Retina (tissue), 1 donor: ENCODE measurements around the gene PSMB9.
"Not testable (repeated sequence)": the region's sequence is repeated elsewhere in the genome, so short reads cannot be mapped to it uniquely, and the experiment has no call there.

Source experiments
- DNase-seq: peaks from one replicate; pipeline ENCODE4 v3.0.0-alpha.2; 2016

PSMB9 gene

DNA sequence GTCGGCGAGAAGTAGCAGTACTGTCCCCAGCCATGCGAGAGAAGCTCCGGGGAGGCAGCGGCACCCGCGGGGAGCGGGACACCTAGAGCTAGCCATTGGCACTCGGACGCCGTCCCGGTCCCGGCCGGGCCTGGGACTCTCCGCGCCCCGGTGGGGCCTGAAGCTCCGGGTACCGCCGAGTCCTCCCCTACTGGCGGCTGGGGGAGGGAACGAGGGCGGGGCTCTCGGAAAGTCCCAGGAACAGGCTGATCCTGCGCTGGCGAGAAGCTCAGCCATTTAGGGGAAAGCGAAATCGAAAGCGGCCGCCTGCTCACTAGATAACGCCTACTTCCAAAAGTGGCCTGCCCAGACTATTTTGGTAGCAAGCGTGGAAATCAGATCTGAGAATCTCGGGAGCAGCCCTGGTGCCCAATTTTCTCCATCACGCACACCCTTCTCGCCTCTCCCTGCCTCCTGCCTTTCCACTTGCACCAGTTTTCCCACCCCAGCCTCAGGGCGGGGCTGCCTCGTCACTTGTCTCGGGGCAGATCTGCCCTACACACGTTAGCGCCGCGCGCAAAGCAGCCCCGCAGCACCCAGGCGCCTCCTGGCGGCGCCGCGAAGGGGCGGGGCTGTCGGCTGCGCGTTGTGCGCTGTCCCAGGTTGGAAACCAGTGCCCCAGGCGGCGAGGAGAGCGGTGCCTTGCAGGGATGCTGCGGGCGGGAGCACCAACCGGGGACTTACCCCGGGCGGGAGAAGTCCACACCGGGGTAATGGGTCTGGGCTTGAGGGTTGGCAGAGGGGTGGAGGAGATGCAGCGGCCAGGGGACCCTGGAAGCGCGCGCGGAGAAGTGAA is at the start of gene PSMB9, which contains the start of gene TAP1:
PSMB9 (plus strand) TSS at position 652 of the 835 bp plus-strand sequence; CDS start at position 690, 38 bp downstream.
TAP1 (minus strand) TSS at position 164 of the 835 bp plus-strand sequence; CDS start at position 96, 68 bp downstream.
- peak; percentile 95 for DNase-seq

DNA sequence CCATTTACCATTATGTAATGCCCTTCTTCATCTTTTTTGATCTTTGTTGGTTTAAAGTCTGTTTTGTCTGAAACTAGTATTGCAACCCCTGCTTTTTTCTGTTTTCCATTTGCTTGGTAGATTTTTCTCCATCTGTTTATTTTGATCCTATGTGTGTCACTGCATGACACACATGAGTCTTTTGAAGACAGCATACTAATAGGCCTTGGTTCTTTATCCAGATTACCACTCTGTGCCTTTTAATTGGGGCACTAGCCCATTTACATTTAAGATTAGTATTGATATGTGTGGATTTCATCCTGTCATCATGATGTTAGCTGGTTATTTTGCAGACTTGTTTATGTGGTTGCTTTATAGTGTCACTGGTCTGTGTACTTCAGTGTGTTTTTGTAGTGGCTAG is 48.6 kb upstream of the PSMB9 start:
- not testable (repeated sequence) for DNase-seq

DNA sequence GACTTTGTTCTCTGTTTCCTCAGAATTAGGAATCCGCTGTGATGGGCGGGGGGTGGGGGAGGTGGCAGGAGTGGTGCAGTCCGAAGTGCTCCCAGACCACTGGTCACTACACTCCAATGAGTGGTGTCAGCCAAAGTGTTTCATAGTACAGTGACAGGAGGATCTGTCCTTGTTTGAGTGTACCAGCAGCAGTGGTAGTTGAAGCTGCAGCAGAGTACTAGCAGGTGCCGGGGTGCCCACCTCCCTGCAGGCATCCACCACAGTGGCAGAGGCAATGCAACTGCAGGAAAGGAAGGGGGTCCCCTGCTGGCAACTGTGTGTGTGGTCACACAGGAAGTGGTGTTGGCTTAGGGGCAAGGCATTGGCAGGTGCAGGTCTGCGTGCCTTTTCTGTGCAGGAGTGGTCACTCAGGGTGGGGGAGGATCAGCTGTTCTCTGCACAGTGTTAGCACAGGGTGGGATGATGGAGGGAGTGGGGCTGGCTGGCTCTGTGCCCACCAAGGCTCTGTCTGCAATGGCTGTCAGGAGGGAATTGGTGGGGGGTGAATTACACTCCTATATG is 46.9 kb upstream of the PSMB9 start:
- no peak for DNase-seq

DNA sequence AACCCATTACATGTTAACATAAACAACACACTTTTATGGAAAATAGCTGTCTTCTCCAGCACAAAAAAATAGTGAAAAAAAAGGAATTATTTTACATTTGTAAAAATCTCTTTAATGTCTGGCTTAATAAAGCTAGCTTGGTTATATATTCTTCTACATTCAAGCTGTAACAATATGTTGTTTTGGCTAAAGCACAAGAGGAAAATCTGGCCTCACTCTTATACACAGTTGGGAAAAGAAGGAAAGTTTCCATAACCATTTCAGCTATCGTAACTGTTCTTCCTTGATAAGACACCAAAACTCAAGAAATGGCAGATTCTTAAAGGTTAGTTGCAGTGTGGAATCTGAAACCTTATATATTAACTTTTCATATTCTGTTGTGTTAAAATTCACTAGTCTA is 44.8 kb upstream of the PSMB9 start:
- DNase-seq: no peak

DNA sequence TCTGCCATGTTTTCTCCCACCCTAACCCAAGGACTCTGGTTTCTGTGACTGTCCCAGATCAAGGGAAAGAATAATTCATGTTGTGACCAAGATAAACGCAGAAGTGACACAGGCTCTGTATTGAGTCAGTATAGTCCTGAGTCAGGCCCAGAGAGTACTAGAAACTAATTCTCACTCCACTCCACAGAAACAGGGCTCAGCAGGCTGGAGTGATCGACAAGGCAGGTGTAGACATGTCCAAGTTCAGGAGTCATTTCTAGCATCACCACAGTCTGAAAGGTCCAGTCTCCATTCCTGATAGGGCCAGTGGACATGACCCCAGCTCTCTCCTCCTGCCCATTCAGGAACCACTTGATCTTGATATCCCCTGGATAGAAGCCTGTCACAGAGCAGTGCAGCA is 39.8 kb upstream of the PSMB9 start:
- no peak for DNase-seq

DNA sequence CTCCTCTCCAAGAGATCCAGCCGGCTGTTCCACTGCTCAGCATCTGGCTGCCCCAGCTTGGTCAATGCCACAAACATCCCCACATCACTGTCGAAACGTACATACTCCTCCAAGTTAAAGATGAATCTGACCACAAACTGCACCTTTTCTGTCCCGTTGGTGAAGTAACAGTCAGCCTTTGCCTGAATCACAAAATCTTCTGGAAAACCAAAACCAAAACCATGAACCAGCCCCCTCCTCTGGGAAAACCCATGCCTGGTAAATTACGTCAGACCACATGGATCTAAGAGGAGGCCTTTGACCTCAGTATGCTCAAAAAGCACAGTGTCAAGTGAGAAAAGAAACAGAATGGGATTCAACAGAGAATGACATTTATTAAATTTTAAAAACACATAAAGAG is 38.9 kb upstream of the PSMB9 start:
- DNase-seq: no peak

DNA sequence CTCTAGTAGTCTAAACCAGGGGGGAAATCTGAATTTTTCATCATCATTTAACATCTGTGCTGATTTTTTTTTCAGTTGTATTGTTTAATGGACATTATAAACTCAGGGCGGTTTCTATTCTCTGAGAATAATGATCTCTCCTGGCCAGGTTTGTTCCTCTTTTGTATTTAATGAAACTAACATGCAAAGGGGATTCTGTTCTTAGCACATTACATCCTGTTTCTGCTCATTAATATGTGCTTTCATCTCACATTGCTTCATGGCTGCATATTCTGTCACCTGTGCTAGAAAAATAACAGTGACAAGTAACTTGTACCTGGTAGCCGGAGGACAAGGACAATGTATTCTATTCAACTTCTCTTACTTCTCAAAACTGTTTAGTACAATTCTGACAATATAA is 38.0 kb upstream of the PSMB9 start:
- no peak for DNase-seq

DNA sequence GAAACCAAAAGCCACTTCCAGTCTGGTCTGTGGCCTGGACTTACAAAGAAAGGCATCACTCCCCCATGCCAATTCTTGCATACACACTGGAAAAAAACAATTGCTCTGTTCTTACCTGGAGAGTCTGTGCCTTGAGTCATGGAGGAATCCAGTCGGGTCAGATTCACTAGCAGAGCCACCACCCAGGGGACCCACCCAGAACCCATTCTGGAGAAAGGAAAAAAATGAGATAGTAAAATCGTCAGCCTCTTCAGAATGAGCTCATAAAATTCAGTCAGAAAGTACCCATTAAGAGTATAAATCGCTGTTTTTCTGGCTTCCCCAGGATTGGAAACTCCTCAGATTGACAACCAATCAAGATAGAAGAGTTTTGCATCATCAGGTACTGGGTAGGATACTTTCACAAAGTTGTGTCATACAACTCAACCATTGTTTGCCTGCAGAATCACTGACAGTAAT is 37.2 kb upstream of the PSMB9 start, which contains the start of gene HLA-DOB:
HLA-DOB (minus strand) TSS at position 257 of the 459 bp plus-strand sequence; CDS start at position 206, 51 bp downstream.
- no peak for DNase-seq

DNA sequence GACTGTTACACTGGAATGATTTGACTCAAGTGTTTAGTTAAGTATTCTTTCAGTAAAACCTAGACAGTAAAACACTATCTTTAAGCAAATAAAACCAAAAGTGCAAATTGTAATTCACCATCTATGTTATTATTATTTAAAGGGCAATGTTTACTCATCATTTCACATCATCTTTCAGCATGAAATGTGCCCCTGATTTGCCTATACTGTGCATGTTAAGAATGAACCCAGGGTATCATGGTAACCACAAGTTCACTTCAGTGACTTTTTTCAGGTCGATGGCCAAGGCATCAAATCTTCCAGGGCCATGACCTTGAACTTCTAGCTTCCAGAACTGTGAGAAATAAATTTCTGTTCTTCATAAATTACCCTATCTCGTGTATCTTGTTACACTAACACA is 35.1 kb upstream of the PSMB9 start:
- DNase-seq: no peak

DNA sequence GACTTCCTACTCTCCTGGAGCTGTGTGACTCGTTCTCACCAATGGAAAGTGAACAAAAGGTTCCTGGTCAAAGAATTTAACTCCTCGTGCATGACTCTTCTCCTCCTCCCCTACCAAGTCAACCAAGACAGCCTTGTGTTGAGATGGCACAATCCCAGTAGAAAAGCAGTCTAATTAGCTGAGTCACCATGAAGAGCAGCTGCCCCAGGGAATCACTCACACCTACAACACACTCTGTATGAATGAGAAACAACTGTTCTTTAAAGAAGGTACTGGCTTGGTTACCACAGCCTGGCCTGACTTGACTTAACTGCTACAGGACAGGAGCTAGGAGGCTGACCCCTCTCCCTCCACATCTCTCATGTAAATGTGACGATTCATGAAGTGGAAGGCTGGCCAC is 34.3 kb upstream of the PSMB9 start:
- no peak for DNase-seq

DNA sequence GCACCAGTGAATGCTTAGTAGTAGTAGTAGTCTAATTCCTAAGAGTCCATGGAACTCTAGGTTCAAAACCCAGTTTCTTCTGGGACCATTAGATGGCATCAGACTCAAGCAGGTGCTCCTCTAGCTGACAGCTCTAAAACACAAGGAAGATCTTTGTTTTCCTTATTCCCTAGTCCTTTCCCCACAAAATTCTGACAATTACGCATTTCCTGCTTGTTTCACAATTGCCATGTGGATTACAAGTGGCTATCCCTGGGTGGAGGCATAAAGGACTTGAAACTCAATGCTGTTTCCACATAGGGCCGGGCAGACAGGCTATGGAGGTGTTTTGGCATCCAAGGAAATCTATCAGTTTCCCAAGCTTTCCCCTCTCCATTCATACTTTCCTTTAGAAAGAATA is 28.0 kb upstream of the PSMB9 start:
- DNase-seq: no peak

DNA sequence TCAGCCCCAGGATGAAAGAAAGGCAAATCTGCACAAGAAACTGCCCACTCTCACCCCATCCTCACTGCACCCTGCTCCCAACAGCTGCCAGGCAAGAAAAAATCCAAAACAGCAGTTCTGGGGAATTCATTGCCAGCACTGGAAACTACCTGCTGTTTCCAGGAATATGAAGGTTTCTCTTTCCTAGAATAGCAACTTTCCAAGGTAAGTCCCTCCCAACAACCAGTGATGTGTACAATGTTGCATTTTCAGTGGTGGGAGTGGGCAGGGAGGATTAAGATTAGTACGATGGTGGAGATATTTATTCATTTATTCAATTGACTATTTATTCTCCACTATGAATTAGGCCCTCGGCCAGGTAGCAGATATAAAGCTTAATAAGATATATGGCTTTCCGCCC is 27.0 kb upstream of the PSMB9 start:
- DNase-seq: no peak

DNA sequence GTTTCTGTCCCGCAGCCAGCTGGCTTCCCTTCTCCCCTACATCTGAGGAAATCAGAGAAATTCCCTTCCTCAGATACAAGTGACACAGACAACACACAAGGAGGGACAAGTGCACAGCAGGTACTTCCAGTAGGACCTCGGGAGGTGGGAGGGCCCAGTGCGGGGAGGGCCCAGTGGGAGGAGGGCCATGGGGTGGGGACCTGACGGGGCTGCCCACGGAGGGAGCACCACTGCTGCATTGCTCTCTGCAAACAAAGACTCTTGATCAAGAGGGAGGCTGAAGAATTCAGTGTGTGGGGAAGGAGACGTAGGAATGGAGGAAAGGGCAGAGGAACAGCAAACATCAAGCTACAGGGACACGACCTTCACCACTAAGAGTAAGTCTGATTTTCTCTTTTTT is 24.5 kb upstream of the PSMB9 start:
- no peak for DNase-seq

DNA sequence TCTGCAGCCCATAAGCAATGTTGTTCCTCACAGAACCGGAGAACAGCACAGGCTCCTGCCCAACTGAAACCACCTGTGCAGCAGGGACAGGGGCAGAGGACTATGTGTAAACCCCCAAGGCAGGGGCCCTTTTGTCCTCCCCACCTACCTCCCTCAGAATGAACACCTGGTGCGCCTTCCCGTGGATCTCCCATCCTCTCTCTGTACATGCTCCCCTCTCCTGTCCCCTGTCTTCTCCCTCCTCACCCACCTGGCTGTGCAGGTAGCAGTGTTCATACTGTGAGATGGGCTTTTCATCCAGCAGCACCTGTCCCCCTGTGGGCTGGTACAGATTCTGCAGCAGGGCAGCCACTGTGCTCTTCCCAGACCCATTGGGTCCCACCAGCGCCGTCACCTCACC is 24.0 kb upstream of the PSMB9 start:
- no peak for DNase-seq

DNA sequence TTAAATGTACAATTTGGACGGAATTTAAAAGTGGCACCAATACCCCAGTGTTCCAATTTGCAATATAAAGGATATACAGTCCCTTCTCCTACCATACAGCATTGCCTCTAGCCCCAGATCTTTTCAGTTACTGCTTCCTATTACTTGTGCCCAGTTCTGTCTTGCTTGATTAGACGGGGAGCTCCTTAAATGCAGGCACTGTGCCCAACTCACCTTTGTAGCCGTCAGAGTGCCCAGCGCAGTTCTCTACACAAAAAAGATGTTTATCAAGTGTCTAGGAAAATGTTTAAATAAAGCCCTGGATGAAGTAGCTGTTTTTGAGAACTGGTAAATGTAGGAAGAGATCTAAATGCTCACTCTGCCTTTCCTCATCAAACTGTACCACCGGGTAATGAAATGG is 23.1 kb upstream of the PSMB9 start:
- no peak for DNase-seq

DNA sequence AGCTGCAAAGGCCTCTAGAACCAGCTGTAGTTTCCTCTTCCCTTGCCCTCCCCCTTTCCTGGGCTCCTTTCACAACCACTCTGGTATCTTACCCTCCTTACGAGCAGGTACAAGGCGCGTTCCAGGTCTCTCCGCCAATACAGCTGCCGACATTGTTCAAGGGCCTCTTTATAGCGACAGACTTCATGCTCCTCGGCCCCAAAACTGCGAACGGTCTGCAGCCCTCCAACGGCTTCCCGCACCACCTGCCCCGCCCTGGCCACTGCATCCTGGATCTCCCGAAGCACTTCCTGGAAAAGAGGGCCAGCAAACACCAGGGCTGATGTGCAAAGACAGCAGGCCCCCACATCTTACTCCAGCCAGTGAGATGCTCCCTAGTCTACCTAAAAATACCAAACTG is 21.5 kb upstream of the PSMB9 start:
- DNase-seq: no peak

DNA sequence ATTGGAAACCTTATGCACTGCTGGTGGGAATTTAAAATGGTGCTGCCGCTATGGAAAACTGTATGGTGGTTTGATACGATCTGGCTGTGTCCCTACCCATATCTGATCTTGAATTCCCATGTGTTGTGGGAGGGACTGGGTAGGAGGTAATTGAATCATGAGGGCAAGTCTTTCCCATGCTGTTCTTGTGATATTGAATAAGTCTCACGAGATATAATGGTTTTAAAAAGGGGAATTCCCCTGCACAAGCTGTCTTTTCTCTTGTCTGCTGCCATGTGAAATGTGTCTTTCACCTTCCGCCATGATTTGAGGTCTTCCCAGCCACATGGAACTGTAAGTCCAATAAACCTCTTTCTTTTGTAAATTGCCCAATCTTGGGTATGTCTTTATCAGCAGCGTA is 20.3 kb upstream of the PSMB9 start:
- DNase-seq: no peak

DNA sequence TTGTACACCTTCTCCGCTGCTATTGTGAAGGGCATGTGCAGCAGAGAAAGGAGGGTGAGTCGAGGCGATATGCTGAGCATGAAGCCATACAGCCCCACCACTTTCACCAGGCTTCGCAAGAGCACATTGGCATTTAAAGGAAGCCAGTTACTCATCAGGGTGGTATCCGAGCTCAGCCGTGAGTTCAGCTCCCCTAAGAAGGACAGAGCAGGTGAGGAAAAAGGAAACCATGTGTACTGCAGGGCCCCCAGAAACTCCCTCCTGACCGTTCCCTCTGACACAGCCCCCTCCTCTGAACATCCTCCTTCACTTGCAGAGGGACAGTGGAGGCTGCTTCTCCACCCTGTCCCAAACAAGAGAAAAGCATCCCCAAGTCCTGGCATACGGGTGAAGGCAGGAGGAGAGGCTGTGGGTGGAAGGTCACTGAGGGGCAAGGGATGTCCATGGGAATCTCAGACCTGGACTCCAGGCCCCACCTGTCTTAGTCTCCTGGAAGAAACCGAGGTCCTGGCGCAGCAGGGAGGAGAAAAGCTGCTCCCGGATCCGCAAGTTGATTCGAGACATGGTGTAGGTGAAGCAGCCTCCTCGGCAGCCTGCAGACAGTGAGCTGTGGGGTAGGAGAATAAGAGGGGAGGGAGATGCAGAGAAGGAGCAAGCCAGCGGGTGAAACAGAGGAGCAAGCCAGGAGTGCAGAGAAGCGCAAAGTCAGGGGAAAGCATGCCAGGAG is 18.7 kb upstream of the PSMB9 start:
- DNase-seq: no peak

DNA sequence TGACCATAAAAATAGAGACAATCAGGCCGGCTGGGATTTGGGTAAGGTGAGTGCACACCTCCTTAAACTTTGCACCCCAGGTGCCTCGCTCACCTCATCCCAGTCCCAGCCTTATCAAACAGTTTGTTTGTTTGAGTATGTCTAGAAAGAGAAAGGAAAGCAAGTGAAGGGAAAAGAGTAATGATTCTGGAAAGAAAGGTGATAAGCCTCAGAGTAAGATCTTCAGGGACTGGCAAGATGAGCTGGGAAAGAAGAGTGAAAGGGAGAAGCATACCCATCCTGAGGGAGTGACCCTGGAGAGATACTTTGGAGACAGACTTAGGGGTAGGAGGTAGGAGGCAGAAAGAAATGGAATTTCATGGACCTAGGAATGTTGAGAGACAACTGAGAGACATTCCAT is 17.1 kb upstream of the PSMB9 start:
- no peak for DNase-seq

DNA sequence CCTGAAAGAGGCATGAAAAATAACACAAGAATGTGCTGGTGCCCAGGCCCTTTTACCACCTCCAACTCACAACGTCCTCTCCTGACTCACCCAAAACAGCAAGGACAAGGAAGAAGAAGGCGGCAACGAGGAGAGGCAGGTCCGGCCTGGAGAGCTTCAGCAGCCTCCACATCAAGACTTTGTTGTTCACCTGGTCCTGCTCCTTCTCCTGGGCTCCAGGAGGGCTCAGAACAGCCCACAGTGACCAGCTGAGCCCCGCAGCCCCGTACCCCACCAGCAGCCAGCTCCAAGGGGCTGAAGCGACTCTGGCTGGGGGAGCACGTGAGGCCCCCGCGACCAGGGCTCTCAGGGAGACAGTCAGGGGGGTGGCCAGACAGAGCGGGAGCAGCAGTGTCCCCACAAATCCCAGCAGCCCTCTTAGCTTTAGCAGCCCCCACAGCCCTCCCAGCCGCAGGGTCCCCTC is 16.3 kb upstream of the PSMB9 start:
- no peak for DNase-seq

DNA sequence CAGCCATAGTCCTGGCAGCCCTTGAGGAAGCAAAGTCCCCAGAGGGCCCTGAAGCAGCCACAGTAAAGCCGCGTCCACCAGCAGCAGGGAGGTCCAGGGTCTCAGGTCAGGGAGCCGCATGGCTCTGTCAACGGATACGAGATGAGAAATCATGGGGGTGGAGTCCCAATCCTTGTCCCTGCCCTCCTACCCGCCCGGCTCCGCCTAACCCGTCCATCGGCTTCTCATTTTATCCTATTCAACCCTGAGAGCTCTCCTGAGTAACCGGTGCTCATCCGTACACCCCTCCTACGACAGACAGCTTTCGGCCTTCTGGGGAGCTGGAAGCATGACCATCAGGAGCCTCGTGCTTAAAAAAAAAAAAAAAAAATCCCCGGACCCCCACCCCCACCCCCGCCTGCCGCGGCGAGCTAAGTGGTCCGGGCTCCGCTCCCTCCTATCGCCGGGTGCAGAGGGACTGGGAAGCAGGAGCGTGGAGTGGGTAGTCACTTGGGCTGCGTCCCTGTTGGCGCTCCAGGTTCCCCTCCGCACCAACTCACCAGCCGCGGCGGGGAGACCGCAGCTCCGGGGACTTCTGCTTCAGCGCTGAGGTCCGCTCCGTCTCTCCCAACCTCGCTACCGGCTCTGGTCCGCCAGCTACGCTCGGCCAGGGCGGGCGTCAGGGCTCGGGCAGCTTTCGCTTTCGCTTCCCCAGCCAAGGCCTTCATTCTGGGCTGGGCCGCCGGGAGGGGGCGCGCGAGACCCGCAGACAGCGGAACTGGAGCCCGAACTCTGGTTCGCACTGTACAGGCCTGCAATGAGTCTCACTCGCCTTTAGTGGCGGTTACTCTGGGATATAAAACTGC is 15.7 kb upstream of the PSMB9 start, which contains the start of gene TAP2:
TAP2 (minus strand) TSS at position 626 of the 845 bp plus-strand sequence; CDS start at position 120, 506 bp downstream.
- DNase-seq: peak; percentile 98

DNA sequence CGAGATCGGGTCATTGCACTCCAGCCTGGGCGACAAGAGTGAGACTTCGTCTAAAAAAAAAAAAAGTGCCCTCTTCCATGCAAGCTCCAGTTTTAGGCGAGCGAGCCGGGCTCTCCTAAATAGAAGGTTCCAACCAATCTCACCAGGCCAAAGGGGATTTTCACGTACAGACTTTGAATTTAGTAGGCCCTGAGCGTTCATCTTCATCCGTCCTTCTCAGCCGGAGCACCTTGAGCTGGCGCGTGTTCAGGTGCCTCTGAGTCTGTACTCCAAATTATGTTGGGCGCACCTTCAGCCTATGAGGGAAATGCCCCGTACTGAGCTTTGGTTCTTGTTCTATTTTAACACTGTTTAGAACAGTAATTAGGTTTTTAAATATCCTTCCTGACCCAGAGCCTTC is 14.6 kb upstream of the PSMB9 start:
- no peak for DNase-seq
